ENCODE data around the gene OR8S1.
"Not testable (repeated sequence)": the region's sequence is repeated elsewhere in the genome, so short reads cannot be mapped to it uniquely, and the experiment has no call there.

Gene OR8S1, protein sequence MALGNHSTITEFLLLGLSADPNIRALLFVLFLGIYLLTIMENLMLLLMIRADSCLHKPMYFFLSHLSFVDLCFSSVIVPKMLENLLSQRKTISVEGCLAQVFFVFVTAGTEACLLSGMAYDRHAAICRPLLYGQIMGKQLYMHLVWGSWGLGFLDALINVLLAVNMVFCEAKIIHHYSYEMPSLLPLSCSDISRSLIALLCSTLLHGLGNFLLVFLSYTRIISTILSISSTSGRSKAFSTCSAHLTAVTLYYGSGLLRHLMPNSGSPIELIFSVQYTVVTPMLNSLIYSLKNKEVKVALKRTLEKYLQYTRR

DNA sequence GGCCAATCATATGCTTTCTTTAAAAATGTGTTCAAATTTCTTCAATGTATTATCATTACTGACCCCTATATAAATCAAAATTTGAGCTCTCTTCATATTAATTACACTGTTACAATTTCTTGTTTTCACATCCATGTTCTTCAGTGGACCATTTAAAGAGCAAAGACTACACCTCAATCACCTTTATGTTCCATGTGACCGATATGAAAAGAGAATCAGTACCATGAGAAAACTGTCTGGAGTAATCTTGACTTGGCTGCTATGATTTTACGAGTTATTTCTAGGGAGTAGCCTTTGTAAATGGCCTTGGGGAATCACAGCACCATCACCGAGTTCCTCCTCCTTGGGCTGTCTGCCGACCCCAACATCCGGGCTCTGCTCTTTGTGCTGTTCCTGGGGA lies at the start of gene OR8S1:
TSS of gene OR8S1 (plus strand) at position 301 of the 400 bp plus-strand sequence. CDS start at position 301, 0 bp downstream.
- no peak for DNase-seq (ENCODE audit: low spot score)

DNA sequence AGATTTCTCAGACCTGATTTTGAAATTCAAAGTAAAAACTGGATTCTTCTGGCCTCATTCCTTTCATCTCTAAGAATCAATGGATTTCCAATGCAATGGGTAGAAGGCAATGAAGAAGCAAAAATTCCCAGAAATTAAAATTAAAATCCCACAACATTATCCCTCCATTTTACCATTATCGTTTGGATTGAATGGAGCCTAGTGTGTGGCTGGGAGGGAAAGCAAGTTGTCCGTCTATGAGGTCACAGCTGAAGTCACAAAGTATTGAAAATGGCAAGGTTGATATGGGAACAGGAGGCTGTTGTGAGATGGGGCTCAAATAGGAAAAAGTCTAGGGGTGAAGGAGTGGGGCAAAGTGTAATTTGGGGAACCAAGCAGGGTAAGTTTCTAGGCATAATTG lies 43.2 kb upstream of the OR8S1 start, which contains the start of gene C12orf54:
TSS of gene C12orf54 (plus strand) at position 301 of the 400 bp plus-strand sequence. CDS start 799 bp downstream, outside the sequence.
- no peak for DNase-seq (ENCODE audit: low spot score)

DNA sequence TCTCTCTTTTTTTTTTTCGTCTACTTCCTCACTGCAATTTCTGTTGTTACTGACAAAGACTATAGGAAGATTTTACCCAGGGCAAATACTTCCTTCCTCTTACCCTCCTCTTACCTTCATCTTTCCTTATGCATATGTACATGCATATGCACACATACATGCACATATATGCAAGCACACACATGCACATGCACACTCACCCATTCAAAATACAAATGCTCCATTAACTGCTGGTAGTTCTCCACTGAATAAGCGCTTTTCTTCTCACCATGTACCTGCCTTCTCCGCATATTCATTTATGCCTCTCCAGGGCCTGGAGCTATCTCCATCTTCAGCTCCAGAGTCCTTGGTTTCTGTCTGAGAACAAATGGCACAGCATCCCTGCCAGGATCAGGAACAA lies 42.5 kb upstream of the OR8S1 start:
- no peak for DNase-seq (ENCODE audit: low spot score)

DNA sequence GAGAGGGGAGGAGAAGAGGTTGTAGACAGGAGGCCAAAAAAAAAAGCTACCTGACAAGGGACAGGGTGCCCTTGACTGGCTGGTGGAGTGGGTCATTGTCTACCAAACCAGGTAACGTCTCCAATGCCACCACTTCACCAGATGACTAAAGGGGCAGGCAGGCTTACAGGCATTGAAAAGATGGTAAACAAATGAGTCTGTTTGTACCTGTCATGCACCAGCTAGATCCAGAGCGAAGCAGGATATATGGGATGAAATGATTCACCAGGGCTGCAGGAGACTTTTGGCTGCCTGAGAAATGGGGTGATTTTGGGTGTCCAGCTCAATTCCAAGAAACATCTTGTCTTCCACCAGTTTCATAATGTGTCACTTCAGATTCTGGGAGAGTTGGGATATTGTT lies 39.2 kb upstream of the OR8S1 start:
- no peak for DNase-seq (ENCODE audit: low spot score)

DNA sequence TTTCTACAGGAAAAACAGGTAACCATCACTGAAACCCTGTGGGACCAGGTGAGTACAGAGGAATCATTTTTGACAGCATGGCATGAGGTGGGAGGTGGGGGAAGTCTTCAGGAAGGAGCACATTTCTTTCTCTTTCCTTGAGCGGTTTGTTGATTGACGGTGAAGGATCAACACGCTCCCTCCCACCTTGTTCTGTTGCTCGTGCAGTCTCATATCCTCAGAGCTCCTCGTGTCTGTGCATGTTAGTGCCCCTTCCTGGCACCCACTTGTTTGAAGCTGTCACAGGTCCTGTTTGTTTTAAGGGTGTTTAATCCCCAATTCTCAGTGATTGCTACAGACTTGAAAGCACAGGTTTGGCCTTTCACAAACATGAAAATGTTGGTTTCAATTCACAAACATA lies 38.8 kb upstream of the OR8S1 start:
- DNase-seq (ENCODE audit: low spot score): no peak

DNA sequence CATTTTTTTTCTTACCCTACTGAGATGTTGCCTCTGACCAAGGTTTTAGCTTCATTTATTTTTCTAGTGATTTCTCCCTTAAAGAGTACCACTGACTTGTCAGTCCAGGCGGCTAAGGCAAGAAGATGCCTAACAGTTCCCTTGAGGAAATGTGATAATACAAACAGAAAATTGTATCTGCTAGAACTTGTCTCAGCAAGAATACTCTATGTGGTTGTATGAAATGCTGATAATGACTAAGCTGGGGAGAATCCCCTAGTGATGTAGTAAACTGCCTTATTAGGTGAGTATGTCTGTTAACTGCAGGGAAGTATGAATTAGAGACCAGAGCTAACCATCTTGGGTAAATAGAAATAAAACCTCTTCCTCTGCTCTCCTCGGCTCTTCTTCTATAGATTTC lies 36.4 kb upstream of the OR8S1 start:
- DNase-seq (ENCODE audit: low spot score): no peak

DNA sequence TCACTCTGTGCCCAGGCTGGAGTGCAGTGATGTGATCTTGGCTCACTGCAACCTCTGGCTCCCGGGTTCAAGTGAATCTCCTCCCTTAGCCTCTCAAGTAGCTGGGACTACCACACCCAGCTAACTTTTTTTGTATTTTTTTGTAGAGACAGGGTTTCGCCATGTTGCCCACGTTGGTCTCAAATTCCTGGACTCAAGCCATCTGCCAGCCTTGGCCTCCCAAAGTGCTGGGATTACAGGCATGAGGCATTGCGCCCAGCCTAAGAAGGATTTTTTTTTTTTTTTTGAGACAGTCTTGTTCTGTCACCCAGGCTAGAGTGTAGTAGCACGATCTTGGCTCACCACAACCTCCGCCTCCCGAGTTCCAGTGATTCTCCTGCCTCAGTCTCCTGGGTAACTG lies 36.0 kb upstream of the OR8S1 start:
- DNase-seq (ENCODE audit: low spot score): not testable (repeated sequence)

DNA sequence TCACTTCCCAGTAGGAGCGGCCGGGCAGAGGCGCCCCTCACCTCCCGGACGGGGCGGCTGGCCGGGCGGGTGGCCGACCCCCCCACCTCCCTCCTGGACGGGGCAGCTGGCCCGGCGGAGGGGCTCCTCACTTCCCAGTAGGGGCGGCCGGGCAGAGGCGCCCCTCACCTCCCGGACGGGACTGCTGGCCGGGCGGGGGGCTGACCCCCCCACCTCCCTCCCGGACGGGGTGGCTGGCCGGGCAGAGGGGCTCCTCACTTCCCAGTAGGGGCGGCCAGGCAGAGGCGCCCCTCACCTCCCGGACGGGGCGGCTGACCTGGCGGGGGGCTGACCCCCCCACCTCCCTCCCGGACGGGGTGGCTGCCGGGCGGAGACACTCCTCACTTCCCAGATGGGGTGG lies 25.2 kb upstream of the OR8S1 start:
- not testable (repeated sequence) for DNase-seq (ENCODE audit: low spot score)

DNA sequence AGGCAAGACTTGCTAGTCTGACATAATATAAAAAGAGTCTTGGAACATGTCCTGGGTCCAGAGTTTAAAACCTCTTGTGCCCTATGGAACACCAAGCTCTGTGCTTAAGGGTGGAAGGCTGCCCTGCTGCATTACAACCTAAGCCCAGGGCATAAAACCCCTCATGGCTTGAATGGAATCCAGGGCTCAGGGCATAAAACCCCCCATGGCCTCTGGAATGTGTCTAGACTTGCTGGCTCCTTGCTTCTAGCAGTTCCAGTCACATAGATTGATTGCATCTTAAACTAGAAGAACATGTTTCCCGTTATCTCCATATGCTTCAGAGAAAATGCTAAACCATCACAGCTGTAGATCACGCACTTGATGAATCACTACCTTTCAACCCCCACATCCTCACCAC lies 18.6 kb upstream of the OR8S1 start:
- not testable (repeated sequence) for DNase-seq (ENCODE audit: low spot score)

DNA sequence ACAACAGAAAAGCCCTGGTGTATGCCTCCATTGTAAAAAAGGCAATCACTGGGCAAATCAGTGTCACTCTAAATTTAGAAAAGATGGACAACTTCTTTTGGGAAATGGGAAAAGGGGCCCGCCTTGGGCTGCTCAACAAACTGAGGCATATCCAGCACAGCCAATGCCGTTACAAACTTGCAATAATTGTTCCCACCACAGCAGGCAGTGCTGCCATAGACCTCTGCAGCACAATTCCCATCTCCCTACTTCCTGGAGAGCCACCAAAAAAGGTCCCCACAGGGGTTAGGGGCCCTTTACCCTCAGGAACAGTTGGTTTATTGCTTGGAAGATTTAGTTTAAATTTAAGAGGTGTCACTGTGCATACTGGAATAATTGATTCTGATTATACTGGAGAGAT lies 16.4 kb upstream of the OR8S1 start:
- DNase-seq (ENCODE audit: low spot score): no peak

DNA sequence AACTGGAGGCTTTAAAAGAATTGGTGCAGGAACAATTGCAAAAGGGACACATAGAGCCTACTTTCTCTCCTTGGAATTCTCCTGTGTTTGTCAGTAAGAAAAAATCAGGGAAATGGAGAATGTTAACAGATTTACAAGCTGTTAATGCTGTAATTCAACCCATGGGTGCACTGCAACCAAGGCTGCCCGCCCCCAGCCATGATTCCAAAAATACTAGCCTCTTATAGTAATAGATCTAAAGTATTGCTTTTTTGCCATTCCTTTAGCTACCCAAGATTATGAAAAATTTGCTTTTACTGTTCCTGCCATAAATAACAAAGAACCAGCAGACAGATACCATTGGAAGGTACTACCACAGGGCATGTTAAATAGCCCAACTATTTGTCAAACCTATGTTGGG lies 15.3 kb upstream of the OR8S1 start:
- no peak for DNase-seq (ENCODE audit: low spot score)

DNA sequence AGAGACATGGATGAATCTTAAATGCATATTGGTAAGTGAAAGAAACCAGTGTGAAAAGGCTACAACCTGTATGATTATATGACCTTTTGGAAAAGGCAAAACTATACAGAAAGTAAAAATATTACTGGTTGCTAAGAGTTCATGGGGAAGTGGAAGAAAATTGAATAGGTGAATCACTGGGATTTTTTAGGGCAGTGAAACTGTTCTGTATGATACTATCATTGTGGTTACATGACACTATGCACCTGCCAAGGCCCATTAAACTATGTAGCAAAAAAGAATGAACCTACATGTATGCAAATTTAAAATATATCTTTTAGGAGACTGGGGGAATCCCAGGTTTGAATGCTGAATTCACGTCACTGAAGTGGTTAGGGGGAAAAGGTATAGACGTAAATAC lies 12.6 kb upstream of the OR8S1 start:
- DNase-seq (ENCODE audit: low spot score): no peak

DNA sequence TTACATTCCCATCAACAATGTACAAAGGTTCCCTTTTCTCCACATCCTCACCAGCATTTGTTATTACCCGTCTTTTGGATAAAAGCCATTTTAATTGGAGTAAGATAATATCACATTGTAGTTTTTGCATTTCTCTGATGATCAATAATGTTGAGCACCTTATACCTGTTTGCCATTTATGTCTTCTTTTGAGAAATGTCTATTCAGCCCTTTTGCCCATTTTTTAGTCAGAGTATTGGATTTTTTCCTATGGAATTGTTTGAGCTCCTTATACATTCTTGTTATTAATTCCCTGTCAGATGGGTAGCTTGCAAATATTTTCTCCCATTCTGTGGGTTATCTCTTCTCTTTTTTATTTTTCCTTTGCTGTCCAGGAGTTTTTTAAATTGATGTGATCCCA lies 10.7 kb upstream of the OR8S1 start:
- DNase-seq (ENCODE audit: low spot score): no peak

DNA sequence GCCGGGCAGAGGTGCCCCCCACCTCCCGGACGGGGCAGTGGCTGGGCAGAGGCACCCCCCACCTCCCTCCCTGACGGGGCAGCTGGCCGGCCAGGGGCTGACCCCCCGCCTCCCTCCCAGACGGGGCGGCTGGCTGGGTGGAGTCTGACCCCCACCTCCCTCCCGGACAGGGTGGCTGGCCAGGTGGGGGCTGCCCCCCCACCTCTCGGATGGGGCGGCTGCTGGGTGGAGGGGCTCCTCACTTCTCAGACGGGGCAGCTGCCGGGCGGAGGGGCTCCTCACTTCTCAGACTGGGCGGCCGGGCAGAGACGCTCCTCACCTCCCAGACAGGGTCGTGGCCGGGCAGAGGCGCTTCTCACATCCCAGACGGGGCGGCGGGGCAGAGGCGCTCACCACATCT lies 5.1 kb upstream of the OR8S1 start:
- DNase-seq (ENCODE audit: low spot score): not testable (repeated sequence)

DNA sequence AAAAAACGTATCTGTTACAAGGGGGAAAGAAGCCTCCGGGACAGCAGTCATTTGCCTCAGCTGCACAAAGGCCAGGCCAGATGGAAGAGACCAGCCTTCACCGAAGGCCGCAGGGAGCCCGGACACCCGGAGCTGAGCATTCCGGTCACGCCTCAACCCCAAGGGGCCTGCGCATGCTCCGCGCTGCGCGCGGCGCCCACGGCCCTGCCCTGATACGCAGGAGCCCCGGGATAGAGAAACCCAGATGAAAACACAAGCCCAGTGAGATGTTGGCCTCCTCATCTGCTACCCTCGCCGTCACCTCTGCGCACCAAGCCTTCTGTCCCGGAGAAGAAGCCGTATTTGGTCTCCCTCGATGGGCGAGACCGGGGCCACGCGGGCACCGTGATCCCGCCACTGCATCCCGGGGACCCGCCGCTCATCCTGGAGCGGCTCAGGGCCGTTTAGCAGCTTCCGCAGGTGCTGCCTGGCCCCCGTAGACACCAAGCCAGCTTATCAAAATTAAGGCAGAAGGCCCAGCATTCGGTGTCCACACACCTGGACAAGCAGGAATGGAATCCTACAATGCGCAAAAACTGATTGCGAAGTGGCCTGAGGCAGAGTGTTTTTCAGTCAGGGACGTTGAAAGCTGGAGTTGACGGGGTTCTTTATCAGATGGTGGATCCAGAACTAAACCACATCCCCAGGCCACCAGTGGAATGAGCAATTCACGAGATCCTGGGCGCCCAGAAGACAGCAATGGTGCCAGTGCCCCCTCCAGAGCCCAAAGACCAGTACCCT lies 2.6 kb downstream of the OR8S1 start:
- DNase-seq (ENCODE audit: low spot score): no peak

DNA sequence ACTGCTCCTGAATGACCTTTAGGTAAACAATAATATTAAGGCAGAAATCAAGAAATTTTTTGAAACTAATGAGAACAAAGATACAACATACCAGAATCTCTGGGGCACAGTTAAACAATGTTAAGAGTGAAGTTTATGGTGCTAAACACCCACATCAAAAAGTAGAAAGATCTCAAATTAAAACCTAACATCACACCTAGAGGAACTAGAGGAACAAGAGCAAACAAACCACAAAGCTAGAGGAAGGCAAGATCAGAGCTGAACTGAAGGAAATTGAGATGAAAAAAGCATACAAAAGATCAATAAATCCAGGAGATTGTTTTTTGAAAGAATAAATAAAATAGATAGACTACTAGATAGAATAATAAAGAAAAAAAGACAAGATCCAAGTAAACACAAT lies 7.2 kb downstream of the OR8S1 start:
- no peak for DNase-seq (ENCODE audit: low spot score)

DNA sequence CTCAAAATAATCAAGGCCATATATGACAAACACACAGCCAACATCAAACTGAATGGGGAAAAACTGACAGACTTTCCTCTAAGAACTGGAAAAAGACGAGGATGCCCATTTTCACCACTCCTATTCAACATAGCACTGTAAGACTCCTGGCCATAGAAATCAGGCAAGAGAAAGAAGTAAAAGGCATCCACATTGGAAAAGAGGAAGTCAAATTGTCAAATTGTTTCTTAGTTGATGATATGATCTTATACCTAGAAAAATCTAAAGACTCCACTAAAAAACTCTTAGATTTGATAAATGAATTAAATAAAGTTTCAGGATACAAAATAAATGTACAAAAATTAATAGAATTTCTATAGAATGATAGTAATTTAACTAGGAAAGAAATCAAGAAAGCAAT lies 11.2 kb downstream of the OR8S1 start:
- no peak for DNase-seq (ENCODE audit: low spot score)

DNA sequence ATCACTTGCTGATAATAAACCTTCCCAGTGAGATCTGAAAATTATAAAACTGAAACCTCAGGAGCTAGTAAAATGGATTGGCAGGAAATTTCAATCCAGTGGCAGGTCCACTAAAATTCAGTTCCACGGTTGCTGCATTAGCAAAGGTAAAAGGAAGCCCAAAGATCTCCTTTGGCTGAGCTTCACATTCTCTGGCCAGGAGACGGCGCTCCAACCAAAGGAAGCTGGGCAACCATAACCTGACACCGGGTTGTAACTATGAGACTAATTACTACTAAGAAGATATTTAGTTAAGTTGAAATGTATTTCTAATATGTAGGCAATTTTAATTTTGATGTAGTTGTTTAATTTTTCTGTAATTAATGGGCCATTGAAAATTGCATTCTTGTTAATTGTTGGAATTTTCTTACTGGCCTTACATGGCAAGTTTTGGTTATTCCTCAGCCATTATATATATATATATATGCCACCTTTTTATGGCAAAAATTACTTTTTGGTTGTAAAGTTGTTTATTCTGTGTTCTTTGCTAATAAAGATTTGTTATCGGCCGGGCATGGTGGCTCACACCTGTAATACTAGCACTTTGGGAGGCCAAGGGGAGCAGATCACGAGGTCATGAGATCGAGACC lies 17.0 kb downstream of the OR8S1 start:
- DNase-seq (ENCODE audit: low spot score): peak; percentile 16

DNA sequence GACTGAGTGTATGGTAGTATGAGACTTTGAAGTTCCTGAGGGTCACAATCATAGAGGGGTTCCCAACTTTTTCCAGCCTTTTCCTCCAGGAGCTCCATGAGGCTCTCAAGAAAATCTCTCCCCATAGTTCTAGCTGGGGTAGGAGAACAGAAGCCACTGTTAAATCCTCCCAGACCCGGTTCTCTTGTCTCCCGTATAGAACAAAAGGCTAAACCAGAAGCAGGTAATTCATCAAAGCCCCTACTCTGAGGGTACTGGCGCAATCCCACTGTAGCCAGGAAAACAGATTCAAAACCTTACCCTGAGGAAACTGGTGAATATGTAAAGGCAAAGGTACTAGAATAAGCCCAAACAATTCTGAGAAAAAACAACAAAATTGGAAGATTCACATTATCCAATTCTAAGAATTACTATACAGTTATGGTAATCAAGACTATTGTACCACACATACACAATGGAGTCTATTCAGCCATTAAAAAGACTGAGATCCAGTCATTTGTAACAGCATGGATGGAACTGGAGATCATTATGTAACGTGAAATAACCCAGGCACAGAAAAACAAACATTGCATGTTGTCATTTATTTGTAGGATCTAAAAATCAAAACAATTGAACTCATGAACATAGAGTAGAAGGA lies 20.5 kb downstream of the OR8S1 start:
- DNase-seq (ENCODE audit: low spot score): no peak

DNA sequence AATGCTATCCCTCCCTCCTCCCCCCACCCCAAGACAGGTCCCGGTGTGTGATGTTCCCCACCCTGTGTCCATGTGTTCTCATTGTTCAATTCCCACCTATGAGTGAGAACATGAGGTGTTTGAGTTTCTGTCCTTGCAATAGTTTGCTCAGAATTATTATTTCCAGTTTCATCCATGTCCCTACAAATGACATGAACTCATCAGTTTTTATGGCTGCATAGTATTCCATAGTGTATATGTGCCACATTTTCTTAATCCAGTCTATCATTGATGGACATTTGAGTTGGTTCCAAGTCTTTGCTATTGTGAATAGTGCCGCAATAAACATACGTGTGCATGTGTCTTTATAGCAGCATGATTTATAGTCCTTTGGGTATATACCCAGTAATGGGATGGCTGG lies 21.6 kb downstream of the OR8S1 start:
- DNase-seq (ENCODE audit: low spot score): not testable (repeated sequence)

DNA sequence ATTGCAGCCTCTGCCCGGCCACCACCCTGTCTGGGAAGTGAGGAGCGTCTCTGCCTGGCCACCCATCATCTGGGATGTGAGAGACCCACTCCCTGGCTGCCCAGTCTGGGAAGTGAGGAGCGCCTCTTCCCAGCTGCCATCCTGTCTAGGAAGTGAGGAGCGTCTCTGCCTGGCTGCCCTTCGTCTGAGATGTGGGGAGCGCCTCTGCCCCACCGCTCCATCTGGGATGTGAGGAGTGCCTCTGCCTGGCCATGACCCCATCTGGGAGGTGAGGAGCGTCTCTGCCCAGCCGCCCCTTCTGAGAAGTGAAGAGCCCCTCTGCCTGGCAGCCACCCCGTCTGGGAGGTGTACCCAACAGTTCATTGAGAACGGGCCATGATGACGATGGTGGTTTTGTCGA lies 26.2 kb downstream of the OR8S1 start:
- DNase-seq (ENCODE audit: low spot score): not testable (repeated sequence)

DNA sequence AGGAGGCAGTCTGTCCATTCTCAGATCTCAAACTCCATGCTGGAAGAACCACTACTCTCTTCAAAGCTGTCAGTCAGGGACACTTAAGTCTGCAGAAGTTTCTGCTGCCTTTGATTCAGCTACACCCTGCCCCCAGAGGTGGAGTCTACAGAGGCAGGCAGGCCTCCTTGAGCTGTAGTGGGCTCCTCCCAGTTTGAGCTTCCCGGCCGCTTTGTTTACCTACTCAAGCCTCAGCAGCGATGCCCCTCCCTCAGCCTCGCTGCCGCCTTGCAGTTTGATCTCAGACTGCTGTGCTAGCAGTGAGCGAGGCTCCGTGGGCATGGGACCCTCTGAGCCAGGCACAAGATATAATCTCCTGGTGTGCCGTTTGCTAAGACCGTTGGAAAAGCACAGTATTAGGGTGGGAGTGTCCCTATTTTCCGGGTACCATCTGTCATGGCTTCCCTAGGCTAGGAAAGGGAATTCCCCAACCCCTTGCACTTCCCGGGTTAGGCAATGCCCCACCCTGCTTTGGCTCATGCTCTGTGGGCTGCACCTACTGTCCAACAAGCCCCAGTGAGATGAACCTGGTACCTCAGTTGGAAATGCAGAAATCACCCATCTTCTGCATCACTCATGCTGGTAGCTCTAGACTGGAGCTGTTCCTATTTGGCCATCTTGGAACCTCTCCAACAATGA lies 28.4 kb downstream of the OR8S1 start:
- not testable (repeated sequence) for DNase-seq (ENCODE audit: low spot score)
